ENCODE measurements around the gene PIK3R4.

GRCh38 chr3:130654921-130655320 is 91.7 kb downstream of the PIK3R4 start:
- no peak for TF ChIP-seq CTCF (IDR thresholded peaks at IDR 0.05; ENCODE audit: low read depth, low read length, poor library complexity, severe bottlenecking)
- TF ChIP-seq EZH2phosphoT487 (IDR thresholded peaks at IDR 0.05; ENCODE audit: borderline replicate concordance, low read length), result no peak
